ENCODE results near the gene YIPF1.
A peak's percentile ranks its signal among the peaks of the same experiment; 100 is the strongest.

The YIPF1 gene

DNA sequence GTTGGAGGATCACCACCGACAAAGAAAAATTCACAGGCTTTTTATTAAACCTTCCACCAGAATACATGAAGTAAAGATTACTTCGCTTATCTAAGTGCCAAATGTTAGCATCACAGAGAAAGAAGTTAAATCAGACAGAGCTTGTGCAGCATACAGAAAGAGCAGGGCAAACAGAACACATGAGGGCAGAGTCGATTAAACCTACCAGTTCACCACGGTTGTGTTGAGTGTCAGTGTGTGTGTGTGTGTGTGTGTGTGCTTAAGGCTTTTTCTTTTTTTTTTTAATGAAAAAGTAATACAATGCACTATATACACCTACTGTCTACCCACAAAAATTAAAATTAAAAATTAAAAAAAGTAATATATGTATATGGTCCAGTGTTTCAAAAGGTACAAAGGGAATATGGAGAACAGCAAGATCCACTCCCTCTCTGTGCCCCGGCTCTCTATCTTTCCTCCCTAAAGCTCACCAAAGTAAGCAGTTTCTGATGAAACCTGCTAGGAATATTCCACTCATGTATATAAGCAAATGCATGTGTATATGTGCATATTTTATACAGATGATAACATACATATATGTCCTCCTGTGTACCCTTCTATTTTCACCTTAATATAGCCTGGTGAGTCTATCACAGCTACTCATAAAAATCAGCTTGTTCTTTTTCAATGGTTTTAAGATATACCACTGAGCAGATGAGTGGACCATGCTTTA is 17.7 kb downstream of the YIPF1 start:
- POLR2A ChIA-PET: no interaction called here
- no peak for DNase-seq (ENCODE audit: low read depth, low spot score)
- CTCF ChIA-PET: interaction anchor here (0.7 to 5.5 kb wide), 6 partner anchors 9 to 93 kb away, joined by 3 to 50 read pairs (median 7); no protein-coding TSS in a partner anchor
- H3K4me3 ChIP-seq (ENCODE audit: low read depth, low read length): no peak overlapping the region
- TF ChIP-seq, protein P1, sequence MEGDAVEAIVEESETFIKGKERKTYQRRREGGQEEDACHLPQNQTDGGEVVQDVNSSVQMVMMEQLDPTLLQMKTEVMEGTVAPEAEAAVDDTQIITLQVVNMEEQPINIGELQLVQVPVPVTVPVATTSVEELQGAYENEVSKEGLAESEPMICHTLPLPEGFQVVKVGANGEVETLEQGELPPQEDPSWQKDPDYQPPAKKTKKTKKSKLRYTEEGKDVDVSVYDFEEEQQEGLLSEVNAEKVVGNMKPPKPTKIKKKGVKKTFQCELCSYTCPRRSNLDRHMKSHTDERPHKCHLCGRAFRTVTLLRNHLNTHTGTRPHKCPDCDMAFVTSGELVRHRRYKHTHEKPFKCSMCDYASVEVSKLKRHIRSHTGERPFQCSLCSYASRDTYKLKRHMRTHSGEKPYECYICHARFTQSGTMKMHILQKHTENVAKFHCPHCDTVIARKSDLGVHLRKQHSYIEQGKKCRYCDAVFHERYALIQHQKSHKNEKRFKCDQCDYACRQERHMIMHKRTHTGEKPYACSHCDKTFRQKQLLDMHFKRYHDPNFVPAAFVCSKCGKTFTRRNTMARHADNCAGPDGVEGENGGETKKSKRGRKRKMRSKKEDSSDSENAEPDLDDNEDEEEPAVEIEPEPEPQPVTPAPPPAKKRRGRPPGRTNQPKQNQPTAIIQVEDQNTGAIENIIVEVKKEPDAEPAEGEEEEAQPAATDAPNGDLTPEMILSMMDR (IDR thresholded peaks at IDR 0.05; ENCODE audit: insufficient read depth, low read length, missing control alignments): no peak

DNA sequence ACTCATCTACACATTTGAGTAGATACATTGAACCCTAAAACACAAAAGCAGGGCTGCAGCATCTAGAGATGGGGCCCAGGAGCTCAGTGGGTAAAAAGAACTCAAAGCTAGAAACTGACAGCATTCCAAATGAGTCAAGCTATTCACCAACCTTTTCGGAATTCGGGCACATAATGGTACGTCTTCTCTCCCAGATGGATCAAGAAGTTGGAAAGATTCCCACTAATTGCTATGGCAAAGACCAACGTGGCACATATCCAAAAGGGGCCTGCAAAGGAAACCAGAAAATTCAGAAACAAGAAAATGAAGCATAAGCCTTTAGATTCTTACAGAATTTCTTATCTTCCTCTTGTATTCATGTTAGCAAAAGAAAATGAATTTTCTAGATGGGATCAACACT is 18.4 kb downstream of the YIPF1 start:
- H3K4me3 ChIP-seq (ENCODE audit: low read depth, low read length): no peak overlapping the region
- ChIA-PET CTCF (interaction anchor here (0.7 to 5.5 kb wide), 9 partner anchors 9 to 94 kb away, joined by 3 to 50 read pairs (median 5); no protein-coding TSS in a partner anchor), POLR2A (no interaction called here)
- TF ChIP-seq, protein P1 (IDR thresholded peaks at IDR 0.05; ENCODE audit: insufficient read depth, low read length, missing control alignments): no peak
- DNase-seq (ENCODE audit: low read depth, low spot score): no peak

DNA sequence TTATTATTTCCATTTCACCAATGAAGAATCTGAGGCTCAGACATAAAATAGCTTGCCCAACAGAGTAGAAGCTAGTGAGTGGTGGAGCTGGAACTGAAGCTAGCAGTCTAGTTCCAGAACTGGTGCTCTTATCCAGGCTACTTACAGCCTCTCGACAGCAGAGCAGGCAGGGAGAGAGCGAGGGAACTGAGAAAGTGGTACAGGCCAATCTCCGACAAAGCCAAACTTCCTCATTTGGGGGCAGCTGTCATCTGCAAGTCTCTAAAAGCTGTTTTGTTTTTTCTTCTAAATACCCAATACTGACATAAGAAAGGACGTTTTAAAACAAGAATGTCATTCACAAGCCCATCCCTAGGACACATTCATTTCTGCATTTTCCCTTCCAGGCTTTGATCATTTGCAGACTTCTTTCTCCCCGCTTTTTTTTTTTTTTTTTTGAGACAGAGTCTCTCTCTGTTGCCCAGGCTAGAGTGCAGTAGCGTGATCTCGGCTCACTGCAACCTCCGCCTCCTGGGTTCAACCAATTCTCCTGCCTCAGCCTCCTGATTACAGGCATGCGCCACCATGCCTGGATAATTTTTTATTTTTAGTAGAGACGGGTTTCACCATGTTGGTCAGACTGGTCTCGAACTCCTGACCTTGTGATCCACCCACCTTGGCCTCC is 20.0 kb downstream of the YIPF1 start:
- POLR2A ChIA-PET: no interaction called here
- TF ChIP-seq, protein P1 (IDR thresholded peaks at IDR 0.05; ENCODE audit: insufficient read depth, low read length, missing control alignments): no peak
- H3K4me3 ChIP-seq (ENCODE audit: low read depth, low read length): no peak overlapping the region
- DNase-seq (ENCODE audit: low read depth, low spot score): no peak
- CTCF ChIA-PET: interaction anchor here (1.0 to 5.6 kb wide), 8 partner anchors 8 to 90 kb away, joined by 3 to 52 read pairs (median 5); no protein-coding TSS in a partner anchor

DNA sequence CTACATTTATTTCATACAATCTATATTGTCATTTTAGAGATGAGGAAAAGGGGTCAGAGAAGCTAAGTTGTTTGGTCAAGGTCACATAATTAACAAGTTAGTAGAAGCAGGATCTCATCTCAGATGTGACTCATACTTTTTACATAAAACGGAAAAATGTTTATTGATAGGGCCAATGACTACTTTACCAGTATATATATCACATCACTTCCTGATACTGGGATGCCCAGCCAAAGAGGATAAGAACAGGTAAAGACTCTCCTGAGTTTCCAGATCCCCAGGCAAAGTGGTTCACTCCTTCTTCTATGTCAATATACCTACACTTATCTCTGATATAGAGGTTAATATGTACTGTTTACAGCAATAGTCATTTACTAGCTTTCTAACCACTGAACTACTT is 21.0 kb downstream of the YIPF1 start:
- ChIA-PET CTCF (interaction anchor here (0.6 to 5.6 kb wide), 7 partner anchors 8 to 97 kb away, joined by 3 to 52 read pairs (median 4); no protein-coding TSS in a partner anchor), POLR2A (no interaction called here)
- DNase-seq (ENCODE audit: low read depth, low spot score): no peak
- no peak overlapping the region for H3K4me3 ChIP-seq (ENCODE audit: low read depth, low read length)
- TF ChIP-seq, protein P1 (IDR thresholded peaks at IDR 0.05; ENCODE audit: insufficient read depth, low read length, missing control alignments): no peak

- POLR2A ChIA-PET: no interaction called here
- H3K4me3 ChIP-seq (ENCODE audit: low read depth, low read length): no peak overlapping the region
- TF ChIP-seq, protein P1 (IDR thresholded peaks at IDR 0.05; ENCODE audit: insufficient read depth, low read length, missing control alignments): no peak
- CTCF ChIA-PET: interaction anchor here (1.3 to 9.9 kb wide), 6 partner anchors 9 to 181 kb away, joined by 3 to 102 read pairs (median 50); partner anchors contain the start of genes IFT25 and LRRC42
- DNase-seq (ENCODE audit: low read depth, low spot score): no peak
Observed at GRCh38 chr1:53862507-53862906, 27.1 kb downstream of the YIPF1 start.

- CTCF ChIA-PET: interaction anchor here (0.6 to 9.9 kb wide), 41 partner anchors 9 to 949 kb away, joined by 3 to 102 read pairs (median 4); partner anchors contain the start of genes IFT25, LRRC42 and NDC1
Observed at GRCh38 chr1:53860967-53861411, 28.6 kb downstream of the YIPF1 start.

More at GRCh38 chr1:53860967-53861411, 28.6 kb downstream of the YIPF1 start:
- TF ChIP-seq, protein P1 (IDR thresholded peaks at IDR 0.05; ENCODE audit: insufficient read depth, low read length, missing control alignments): peak; percentile 74
- no peak for DNase-seq (ENCODE audit: low read depth, low spot score)
- POLR2A ChIA-PET: interaction anchor here (0.6 kb wide), 1 partner anchor 188 kb away, joined by 3 read pairs; no protein-coding TSS in a partner anchor
- H3K4me3 ChIP-seq (ENCODE audit: low read depth, low read length): no peak overlapping the region

All from AG04449 (cell line).